Activated T-cell treated with anti-CD3 and anti-CD28 coated beads, Interleukin-2, amount 50 U/mL, for 1 hour (primary cell): ENCODE data around the gene GBX1.

ENCODE experiments used
- DNase-seq: peaks from one replicate; pipeline ENCODE4 v3.0.0-alpha.2; 2020

GBX1 gene

GRCh38 chr7:151110941-151111645, 56.4 kb downstream of the GBX1 start:
- DNase-seq = peak; percentile 80

GRCh38 chr7:151110236-151110940, 57.1 kb downstream of the GBX1 start:
- no peak for DNase-seq

GRCh38 chr7:151109094-151110048, 58.1 kb downstream of the GBX1 start:
- DNase-seq = no peak

- no peak for DNase-seq
Measured at GRCh38 chr7:151107882-151108281, 59.6 kb downstream of the GBX1 start.

GRCh38 chr7:151104411-151105235, 62.9 kb downstream of the GBX1 start:
- no peak for DNase-seq

- no peak for DNase-seq
Measured at GRCh38 chr7:151103973-151104372, 63.5 kb downstream of the GBX1 start.

GRCh38 chr7:151102991-151103390, 64.5 kb downstream of the GBX1 start:
- no peak for DNase-seq

- DNase-seq = no peak
Measured at GRCh38 chr7:151101621-151102396, 65.7 kb downstream of the GBX1 start.

GRCh38 chr7:151100921-151101320, 66.6 kb downstream of the GBX1 start:
- DNase-seq = no peak

GRCh38 chr7:151099486-151100211, 67.8 kb downstream of the GBX1 start:
- no peak for DNase-seq
